Dedifferentiated amniotic fluid mesenchymal stem cell (primary cell): ENCODE results near the gene ZBTB7C.

Source experiments
- DNase-seq: peaks from one replicate; pipeline ENCODE4 v3.0.0-alpha.2; 2016; ENCODE audit errors: extremely low spot score

ZBTB7C gene

GRCh38 chr18:48217258-48218250 lies 191.6 kb downstream of the ZBTB7C start:
- no peak for DNase-seq

GRCh38 chr18:48216639-48217257 lies 192.4 kb downstream of the ZBTB7C start:
- DNase-seq: no peak

GRCh38 chr18:48215876-48216638 lies 193.1 kb downstream of the ZBTB7C start:
- DNase-seq: no peak

GRCh38 chr18:48213791-48214190 lies 195.4 kb downstream of the ZBTB7C start:
- DNase-seq: no peak

- DNase-seq: no peak
These were observed 200.6 kb downstream of the ZBTB7C start for GRCh38 chr18:48208432-48209140.

- no peak for DNase-seq
These were observed 201.4 kb downstream of the ZBTB7C start for GRCh38 chr18:48207733-48208132.

GRCh38 chr18:48206887-48207286 lies 202.3 kb downstream of the ZBTB7C start:
- no peak for DNase-seq

GRCh38 chr18:48203961-48204666 lies 205.1 kb downstream of the ZBTB7C start:
- DNase-seq: no peak

GRCh38 chr18:48203288-48203945 lies 205.8 kb downstream of the ZBTB7C start:
- DNase-seq: no peak

GRCh38 chr18:48202350-48203260 lies 206.6 kb downstream of the ZBTB7C start:
- DNase-seq: no peak

- no peak for DNase-seq
These were observed 207.2 kb downstream of the ZBTB7C start for GRCh38 chr18:48202006-48202348.

- DNase-seq: no peak
These were observed 207.7 kb downstream of the ZBTB7C start for GRCh38 chr18:48201337-48202005.

- no peak for DNase-seq
These were observed 208.4 kb downstream of the ZBTB7C start for GRCh38 chr18:48200631-48201336.

- no peak for DNase-seq
These were observed 209.8 kb downstream of the ZBTB7C start for GRCh38 chr18:48199399-48199798.

GRCh38 chr18:48197819-48198218 lies 211.4 kb downstream of the ZBTB7C start:
- no peak for DNase-seq

GRCh38 chr18:48195787-48196186 lies 213.4 kb downstream of the ZBTB7C start:
- DNase-seq: no peak

- DNase-seq: no peak
These were observed 214.5 kb downstream of the ZBTB7C start for GRCh38 chr18:48194591-48195181.
